Activated naive CD4-positive, alpha-beta T cell (primary cell): ENCODE measurements around the gene DICER1.
"Not testable (repeated sequence)": the region's sequence is repeated elsewhere in the genome, so short reads cannot be mapped to it uniquely, and the experiment has no call there.

Experiments
- DNase-seq, 4 experiments: peaks; one replicate each; lab custom pipeline; 2025; lab: John Stamatoyannopoulos, UW

DICER1 gene

GRCh38 chr14:95185767-95186392 lies 28.6 kb upstream of the DICER1 start:
- DNase-seq, result no peak

GRCh38 chr14:95185033-95185766 lies 27.9 kb upstream of the DICER1 start:
- no peak for DNase-seq

GRCh38 chr14:95184413-95184790 lies 27.1 kb upstream of the DICER1 start:
- DNase-seq, result no peak

- no peak for DNase-seq
Measured at GRCh38 chr14:95183532-95184412, 26.4 kb upstream of the DICER1 start.

GRCh38 chr14:95183082-95183481 lies 25.8 kb upstream of the DICER1 start:
- DNase-seq, result no peak

- DNase-seq, result no peak
Measured at GRCh38 chr14:95182379-95182778, 25.1 kb upstream of the DICER1 start.

- DNase-seq, result no peak
Measured at GRCh38 chr14:95180966-95181741, 23.8 kb upstream of the DICER1 start.

GRCh38 chr14:95175670-95176069 lies 18.3 kb upstream of the DICER1 start:
- DNase-seq, result not testable (repeated sequence)

- no peak for DNase-seq
Measured at GRCh38 chr14:95174184-95174792, 17.0 kb upstream of the DICER1 start.

- no peak for DNase-seq
Measured at GRCh38 chr14:95173518-95173917, 16.2 kb upstream of the DICER1 start.

- DNase-seq, result no peak
Measured at GRCh38 chr14:95167177-95167576, 9.8 kb upstream of the DICER1 start.

- no peak for DNase-seq
Measured at GRCh38 chr14:95165517-95165916, 8.2 kb upstream of the DICER1 start.

GRCh38 chr14:95164506-95164905 lies 7.2 kb upstream of the DICER1 start:
- no peak for DNase-seq

- no peak for DNase-seq
Measured at GRCh38 chr14:95163666-95164065, 6.3 kb upstream of the DICER1 start.

- no peak for DNase-seq
Measured at GRCh38 chr14:95163132-95163531, 5.8 kb upstream of the DICER1 start.

- DNase-seq, result no peak
Measured at GRCh38 chr14:95162641-95163040, 5.3 kb upstream of the DICER1 start.

GRCh38 chr14:95157048-95157326 lies 342 bp downstream of the DICER1 start:
- no peak for DNase-seq

- DNase-seq, result peak in 2 of 4 experiments; percentile 16 to 32
Measured at GRCh38 chr14:95156161-95157047, 925 bp downstream of the DICER1 start.

GRCh38 chr14:95155045-95155444 lies 2.3 kb downstream of the DICER1 start:
- no peak for DNase-seq

GRCh38 chr14:95153866-95154265 lies 3.5 kb downstream of the DICER1 start:
- no peak for DNase-seq

- no peak for DNase-seq
Measured at GRCh38 chr14:95151561-95151960, 5.8 kb downstream of the DICER1 start.
